Activated T-cell treated with anti-CD3 and anti-CD28 coated beads, Interleukin-2, amount 50 U/mL, for 48 hours (primary cell): ENCODE results near the gene ZNF678.
"Not testable (repeated sequence)": the region's sequence is repeated elsewhere in the genome, so short reads cannot be mapped to it uniquely, and the experiment has no call there.

Experiments
- DNase-seq, 2 experiments: peaks; one replicate each; pipeline ENCODE4 v3.0.0-alpha.2; 2020

ZNF678 gene

GRCh38 chr1:227563324-227564201 is at the start of gene ZNF678:
TSS of gene ZNF678 (plus strand) at chr1:227563556. CDS start at chr1:227650992, 87,436 bp downstream.
- peak; percentile 93 to 94 for DNase-seq

GRCh38 chr1:227518876-227519275 is 44.5 kb upstream of the ZNF678 start:
- DNase-seq, result no peak

GRCh38 chr1:227521782-227522181 is 41.6 kb upstream of the ZNF678 start:
- no peak for DNase-seq

DNA sequence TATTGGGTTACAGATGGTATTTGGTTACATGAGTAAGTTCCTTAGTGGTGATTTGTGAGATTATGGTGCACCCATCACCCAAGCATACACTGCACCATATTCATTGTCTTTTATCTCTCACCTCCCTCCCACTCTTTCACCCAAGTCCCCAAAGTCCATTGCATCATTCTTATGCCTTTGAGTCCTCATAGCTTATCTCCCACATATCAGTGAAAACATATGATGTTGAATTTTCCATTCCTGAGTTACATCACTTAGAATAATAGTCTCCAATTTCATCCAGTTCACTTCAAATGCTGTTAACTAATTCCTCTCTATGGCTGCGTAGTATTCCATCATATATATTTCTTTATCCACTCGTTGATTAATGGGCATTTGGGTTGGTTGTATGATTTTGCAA is 36.8 kb upstream of the ZNF678 start:
- DNase-seq, result no peak

- no peak for DNase-seq
Observed at GRCh38 chr1:227532019-227532619, 31.2 kb upstream of the ZNF678 start.

- no peak for DNase-seq
Observed at GRCh38 chr1:227540170-227541098, 22.9 kb upstream of the ZNF678 start.

- no peak for DNase-seq
Observed at GRCh38 chr1:227541129-227541528, 22.2 kb upstream of the ZNF678 start.

- no peak for DNase-seq
Observed at GRCh38 chr1:227541796-227542152, 21.6 kb upstream of the ZNF678 start.

DNA sequence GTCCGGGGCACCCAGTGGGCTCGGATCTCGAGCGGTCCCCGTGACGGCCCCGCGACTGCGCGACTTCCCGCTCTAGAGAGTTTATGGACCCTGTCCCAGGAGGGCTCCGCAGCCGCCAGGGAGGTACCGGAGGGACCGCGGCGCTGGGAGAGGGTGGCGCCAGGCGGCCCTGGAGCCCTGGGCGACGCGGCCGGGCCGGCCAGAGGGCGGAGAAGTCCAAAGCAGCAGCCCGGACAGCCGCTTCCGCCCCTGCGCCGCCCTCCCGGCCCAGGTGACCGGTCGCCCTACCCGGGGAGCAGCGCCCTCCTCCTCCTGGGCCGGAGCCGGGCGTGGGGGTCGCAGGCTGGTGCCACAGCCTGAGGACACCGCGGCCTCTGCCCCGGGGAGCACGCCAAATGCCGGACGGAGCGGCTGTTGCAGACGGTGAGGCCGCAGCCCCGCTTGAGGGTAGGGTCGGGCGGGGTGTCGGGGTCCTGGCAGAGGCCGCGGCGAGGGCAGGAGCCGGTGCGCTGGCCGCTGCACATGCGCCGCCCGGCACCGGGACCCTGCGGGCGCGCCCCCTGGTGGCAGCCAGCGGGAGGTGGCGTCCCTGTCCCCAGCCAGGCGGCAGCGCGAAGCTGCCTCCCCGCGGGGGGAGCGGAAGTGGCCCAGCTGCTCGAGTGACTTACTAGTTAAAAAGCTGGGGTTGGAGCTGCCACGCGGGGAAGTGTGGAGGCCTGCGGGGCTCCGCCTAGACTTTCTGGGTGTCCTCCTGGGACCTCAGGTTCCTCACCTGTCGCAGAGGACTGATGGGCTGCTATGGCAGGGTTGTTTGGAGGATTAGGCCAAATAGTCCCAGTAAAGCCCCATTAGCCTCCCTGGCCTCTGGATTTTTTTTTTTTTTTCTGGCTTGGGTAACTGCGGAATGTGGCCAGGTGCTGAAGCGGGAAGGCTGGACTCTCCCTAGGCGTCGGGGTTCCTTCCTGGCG is 20.9 kb upstream of the ZNF678 start:
- DNase-seq, result peak; percentile 90 to 92

- DNase-seq, result no peak
Observed at GRCh38 chr1:227543283-227544066, 19.9 kb upstream of the ZNF678 start.

DNA sequence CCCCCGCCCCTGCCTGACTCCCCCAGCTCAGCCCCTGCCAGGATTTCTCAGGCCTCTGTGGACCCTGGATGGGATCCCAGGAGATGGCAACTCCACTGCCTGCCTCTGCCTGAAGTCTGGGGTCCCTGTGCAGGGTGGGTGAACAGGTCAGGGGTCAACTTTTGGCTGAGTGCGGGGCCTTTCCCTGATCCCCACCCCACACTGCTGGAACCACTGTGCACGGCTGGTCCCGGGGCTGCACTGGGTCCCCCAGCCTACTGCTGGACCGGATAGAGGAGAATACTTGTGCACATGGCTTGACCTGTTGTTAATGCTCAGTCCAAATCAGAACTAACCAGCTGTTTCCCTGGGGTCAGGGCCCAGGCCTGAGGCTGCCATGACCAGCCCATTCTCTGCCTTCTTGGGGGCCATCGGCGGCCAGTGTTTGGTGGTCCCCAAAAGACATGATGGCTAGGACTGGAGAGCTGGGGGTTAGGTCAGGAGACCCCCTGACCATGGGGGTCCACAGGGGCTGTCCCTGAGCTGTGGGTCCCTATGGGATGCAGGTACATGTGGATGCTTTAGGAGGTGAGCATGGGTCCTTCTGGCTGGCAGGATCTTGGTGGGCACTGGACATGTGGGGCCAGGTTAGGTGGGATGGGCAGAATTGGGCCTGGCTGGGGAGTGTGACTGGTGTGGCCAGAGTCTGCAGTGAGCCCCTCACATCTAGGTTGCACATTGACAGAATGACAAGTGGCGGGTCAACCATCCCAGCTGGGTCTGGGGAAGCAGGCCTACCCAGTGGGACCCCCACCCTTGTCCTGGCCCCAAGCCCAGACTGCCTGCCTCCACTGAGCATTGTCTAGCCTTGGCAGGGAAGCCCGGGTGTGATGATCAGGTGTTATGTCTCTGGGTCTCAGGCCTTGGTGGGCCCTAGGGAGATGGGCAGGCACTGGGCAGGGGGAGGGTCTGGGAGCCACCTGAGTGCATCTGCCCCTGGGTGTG is 19.0 kb upstream of the ZNF678 start:
- no peak for DNase-seq

GRCh38 chr1:227545361-227545760 is 18.0 kb upstream of the ZNF678 start:
- no peak for DNase-seq

DNA sequence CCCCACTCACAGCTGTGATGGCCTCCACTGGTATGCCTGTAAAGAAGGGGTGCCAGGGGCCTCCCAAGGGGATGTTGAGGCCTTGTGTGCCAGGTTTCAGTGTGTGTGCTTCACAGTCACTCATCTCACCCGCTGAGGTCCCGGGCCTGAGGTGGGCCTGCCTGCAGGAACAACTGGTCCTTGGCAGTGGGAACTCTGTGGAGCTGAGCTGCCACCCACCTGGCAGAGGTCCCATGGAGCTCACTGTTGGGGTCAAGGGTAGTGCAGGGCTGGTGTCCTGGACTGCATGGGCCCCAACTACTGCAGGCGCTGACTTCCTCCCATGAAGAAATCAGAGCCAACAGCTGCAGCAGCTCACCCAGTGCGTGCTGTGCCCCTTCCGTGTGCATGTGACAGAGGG is 17.3 kb upstream of the ZNF678 start:
- no peak for DNase-seq

GRCh38 chr1:227546598-227547309 is 16.6 kb upstream of the ZNF678 start:
- DNase-seq, result no peak

DNA sequence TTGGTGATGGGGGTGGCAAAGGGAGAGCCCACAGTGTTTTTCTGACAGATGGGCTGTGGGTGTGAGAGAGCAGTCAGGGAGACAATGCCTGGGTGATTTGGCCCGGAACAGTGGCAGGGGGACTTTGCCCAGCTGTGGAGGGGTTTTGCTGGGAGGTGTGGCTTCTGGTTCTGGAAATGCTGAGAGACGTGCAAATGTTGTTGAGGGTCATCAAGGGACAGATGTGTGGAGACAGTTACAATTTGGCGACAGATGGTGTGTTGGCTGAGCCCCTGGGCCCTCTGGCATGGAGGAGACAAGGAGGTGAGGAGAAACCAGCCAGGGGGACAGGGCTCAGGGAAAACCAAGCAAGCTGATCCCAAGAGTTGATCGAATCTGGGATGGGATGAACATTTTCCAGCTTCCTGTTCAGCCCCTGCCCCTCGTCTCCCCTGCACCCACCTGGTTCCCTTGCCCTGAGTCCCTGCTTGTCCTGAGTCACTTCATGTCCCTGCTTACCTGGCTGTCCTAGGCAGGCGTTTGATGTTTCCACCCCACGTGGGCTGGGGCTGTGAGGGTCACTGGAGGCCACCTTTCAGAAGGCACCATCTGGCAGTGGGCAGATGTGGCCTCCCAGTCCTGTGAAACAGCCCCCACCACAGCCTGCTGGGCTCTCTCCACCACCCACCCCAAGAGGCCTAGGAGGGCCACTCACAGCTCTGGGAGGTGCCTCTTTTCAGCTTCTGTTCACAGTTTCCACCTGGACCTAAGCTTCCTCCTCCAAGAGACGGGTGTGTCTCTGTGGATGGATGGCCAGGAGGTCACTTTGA is 15.8 kb upstream of the ZNF678 start:
- DNase-seq, result no peak

DNA sequence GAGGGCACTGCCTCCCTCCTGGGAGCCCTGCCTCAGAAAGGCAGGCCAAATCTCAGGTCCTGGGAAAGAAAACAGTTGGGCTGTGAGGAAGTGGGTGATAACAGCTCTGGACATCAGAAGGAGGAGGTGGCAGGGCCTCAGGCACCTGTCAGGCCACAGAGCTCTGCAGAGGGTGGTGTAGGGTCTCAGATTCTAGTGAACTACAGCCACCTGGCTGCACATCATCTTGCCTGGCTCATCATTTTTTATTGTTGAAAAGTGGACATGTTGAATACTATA is 15.3 kb upstream of the ZNF678 start:
- DNase-seq, result no peak

DNA sequence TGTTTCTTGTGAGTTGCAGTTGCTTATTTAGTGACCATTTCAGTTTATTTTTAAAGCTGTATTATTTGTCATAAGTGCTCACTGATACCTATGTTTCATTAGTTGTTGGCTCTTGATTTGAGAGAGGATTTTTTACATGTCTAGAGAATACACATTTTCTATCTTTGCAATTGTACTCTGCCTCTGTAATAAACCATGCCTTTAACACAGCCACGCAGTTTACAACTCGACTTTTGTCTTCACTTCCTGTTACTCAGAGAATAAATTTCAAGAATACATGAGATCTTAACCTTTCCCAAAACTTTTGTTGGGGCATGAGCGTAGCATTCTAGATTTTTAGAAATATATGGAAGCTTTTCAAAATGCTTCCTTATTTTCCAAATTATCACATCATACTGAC is 14.9 kb upstream of the ZNF678 start:
- DNase-seq, result no peak

- no peak for DNase-seq
Observed at GRCh38 chr1:227549892-227550291, 13.5 kb upstream of the ZNF678 start.

GRCh38 chr1:227551881-227552280 is 11.5 kb upstream of the ZNF678 start:
- not testable (repeated sequence) for DNase-seq
